GM18909 (cell line): ENCODE data around the gene CARS2.

ENCODE experiments used
- ATAC-seq: cut with Tn5 transposase; IDR thresholded peaks from one replicate; pipeline ENCODE4 v1.9.1; 2021; ENCODE audit warnings: mild to moderate bottlenecking; ENCODE audit not compliant: unreplicated experiment, poor library complexity

CARS2 gene

DNA sequence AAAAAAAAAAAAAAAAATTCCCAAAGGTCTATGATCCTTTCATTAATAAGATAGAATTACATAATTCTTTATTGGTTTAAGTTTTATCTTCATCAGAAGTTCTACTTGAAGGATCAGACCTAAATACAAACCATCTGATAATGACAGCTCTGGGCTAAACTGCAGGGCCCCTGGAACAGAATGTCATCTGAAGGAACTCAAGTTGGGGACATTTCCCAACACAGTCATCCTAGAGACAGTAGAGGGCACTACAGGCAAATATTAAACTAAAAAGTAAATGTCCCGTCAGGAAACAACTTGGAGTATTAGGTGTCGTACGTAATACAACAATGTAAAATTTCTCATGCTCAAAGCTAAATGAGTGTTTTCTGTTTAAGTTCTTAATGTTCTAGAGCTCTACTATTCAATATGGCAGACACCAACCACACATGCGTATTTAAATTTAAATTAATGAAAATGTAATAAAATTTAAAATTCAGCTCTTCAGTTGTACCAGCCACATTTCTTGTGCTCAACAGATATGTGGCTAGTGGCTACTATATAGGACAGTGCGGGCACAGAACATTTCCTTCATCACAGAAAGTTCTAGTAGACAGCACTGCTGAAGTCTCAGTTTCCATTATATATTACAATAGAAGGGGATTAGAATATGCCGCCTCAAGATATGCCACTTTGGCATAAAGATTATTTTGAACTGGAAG, 112.3 kb downstream of the CARS2 start:
- peak; percentile 88 for ATAC-seq

DNA sequence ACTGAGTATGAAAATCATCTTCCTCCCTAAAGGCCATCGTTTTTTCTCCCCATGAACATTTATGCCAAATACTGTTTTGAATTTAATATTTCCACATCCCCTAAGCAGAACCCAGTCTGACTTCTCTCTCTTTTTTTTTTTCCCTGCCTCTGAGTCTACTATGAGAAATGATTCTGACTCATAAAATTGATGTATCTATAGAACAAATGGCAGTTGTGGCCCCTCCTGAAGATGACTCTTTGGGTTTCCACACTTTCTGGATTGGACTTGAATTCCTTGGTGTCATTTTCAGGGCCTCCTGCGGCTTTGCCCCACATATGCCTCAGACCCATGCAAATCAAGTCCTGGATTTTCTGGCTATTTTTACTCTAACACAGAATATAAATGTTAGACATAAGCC, 113.3 kb downstream of the CARS2 start:
- no peak for ATAC-seq
